ENCODE results near the gene UPF3A. TPM values are rescaled to one million over a fixed set of nuclear protein-coding genes. Genes with fewer than 3 reads are reported as not detected.
"Not testable (repeated sequence)": the region's sequence is repeated elsewhere in the genome, so short reads cannot be mapped to it uniquely, and the experiment has no call there.

Gene UPF3A
- polyA plus RNA-seq, 4 donors = 90.6 to 162 (median 109) TPM

DNA sequence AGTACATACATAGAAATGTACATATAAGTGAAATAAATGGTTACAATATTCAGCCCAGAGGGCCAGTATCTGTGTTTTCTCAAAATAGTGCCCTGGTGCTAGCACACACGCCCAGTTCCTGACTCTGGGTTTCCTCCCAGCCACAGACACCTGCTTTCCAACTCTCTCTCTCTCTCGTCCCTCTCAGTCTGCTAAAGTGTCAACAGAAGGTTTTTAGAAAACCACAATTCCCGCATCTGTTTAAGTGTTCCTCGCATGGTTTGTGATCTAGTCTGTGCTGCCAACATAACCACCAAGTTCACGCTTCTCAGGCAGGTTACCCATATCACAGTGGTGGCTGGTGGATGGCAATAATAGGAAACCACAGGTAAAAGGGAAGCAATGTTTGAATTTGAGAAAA lies 17.8 kb upstream of the UPF3A start:
- DNase-seq (ENCODE audit: low read depth in 4 of 4, low spot score in 3 of 4) = no peak

DNA sequence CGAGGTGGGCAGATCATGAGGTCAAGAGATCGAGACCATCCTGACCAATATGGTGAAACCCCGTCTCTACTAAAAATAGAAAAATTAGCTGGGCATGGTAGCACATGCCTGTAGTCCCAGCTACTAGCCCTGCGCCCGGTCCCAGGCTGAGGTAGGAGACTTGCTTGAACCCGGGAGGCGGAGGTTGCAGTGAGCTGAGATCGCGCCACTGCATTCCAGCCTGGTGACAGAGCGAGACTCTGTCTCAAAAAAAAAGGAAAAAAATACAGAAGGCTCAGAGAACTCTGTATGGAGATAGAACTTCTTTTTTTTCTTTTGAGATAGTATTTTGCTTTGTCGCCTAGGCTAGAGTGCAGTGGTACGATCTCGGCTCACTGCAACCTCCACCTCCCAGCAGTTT lies 17.1 kb upstream of the UPF3A start:
- DNase-seq (ENCODE audit: low read depth in 4 of 4, low spot score in 3 of 4) = not testable (repeated sequence)

DNA sequence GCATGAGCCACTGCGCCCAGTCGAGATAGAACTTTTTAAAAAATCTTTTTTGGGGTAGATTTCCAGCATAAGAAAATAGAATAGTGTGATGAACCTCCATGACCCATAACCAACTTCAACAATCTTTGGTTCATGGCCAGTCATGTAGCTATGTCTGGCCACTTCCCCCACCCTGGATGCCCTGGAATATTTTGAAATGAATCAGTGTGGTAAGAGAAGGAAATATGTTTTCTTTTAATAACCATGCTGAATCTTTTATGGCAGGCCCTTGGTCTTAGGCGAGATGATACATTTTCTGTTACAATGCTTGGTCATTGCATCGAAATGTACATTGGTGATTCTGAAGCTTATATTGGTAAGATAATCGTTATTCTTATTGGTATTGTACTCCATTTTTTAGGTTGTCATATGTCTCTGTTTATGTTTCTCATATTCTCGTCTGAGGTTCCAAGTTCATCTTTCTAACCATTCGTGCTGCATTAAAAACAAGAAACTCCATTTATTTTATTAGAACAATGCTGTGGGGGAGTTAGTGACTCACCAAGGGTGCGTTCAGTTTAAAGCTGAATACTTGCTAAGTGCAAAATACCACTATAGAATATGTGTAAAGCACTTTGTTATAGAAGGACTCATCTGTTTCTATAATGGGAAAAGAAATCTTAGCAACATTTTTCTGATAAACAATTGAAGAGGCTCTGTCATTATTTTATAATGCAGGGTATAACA lies 16.4 kb upstream of the UPF3A start:
- DNase-seq (ENCODE audit: low read depth in 4 of 4, low spot score in 3 of 4) = no peak

DNA sequence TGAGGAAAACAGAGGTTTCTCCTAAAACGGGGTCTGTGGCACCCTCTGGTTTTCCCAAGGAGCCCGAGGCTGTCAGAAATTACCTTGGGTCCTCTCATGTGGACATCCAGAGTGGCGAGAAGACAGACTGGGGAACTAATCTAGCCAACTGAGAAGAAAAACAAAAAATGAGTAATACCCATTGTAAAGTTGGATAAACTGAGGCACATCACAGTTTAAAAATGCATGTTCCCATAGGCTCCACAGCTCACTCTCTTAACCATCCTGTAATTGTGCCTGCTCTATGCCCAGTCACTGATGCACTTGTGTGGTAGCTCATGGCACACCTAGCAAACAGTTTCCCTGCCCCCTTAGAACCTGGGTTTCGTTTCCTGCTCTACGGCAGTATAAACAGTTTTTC lies 15.2 kb upstream of the UPF3A start:
- no peak for DNase-seq (ENCODE audit: low read depth in 4 of 4, low spot score in 3 of 4)

DNA sequence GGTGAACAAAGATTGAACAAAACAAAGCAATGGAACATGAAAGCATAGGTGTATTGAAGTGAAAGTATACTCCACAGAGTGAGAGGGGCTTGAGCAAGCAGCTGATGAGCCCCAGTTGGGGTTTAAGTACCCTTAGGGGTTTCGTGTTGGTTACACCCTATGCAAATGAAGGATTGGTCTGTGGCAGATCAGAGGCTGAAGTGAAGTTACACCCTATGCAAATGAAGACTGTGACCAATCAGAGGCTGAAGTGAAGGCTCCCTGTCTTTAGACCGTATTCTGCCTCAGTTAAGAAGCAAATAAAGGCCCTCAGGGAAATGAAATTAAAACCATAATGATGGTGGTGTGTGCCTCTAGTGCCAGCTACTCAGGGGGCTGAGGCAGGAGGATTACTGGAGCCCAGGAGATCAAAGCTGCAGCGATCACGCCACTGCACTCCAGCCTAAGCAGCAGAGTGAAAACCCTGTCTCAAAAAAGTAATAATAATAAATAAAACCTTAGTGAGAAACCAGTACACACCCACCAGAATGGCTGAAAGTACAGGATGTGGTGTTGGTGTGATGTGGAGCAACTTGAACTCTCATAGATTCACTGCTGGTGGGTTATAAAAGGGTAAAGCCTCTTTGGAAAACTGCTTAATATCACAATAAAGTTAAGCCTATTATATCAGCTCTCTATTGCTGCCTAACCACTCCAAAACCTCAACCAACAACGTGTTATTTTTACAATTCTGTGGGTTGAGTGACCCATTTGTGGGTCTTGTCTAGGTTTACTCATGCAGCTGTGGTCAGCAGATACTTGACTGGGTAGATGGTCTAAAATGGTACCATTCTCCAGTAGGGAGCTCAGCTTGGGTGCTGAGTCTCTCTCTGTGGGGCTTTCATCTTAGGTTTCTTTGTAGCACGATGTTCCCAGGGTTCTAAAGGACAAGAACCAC lies 12.8 kb upstream of the UPF3A start:
- DNase-seq (ENCODE audit: low read depth in 4 of 4, low spot score in 3 of 4) = no peak

DNA sequence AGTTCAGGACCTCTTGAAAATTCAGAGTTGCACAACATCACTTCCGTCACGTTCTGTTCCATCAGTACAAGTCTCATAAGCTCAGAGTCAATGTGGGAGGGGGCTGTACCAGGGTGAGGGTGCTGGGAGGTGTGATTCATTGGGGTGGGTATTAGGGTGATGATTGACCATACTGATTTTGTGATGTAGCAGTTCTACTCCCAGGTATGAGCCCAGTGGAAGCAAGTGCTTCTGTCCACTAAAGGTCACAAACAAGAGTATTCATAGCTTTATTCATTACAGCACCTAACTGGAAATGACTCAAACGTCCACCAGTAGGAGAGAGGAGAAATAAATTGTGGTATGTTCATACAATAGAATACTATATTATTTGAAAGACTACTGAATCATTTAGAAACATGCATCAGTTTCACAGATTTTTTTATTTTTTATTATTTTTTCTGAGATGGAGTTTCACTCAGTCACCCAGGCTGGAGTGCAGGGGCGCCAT lies 12.1 kb upstream of the UPF3A start:
- no peak for DNase-seq (ENCODE audit: low read depth in 4 of 4, low spot score in 3 of 4)

DNA sequence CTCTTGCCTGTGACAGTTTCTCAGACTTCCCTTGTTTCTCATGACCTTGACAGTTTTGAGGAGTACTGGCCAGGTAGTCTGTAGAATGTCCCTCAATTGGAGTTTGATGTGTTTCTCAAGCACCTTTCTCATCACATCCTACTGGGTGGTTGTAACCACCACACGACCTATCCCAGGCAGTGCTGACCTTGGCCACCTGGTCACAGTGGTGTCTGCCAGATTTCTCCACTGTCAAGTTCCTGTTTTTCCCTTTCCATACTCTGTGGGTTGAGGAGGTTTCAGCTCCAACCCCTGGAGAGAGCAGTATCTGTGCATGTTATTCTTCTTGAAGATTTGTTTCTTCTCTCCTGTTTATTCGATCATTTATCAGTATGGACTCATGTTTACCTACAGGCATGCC lies 8.4 kb upstream of the UPF3A start:
- DNase-seq (ENCODE audit: low read depth in 4 of 4, low spot score in 3 of 4) = no peak

DNA sequence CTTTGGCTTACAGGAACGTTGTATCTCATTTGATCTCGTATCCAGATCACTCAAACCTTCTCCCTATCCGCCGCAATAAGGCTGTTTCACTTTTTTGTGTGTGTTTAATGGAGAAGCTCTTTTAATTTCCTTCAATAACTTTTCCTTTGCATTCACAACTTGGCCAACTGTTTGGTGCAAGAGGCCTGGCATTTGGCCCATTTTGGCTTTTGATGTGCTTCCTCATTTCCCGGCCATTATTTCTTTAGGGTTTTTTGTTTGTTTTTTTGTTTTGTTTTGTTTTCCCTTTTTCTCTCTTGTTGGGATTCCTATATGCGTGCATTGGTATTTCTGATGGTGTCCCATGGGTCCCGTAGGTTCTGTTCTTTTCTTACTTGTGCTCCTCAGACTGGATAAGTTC lies 6.1 kb upstream of the UPF3A start:
- DNase-seq (ENCODE audit: low read depth in 4 of 4, low spot score in 3 of 4) = no peak

DNA sequence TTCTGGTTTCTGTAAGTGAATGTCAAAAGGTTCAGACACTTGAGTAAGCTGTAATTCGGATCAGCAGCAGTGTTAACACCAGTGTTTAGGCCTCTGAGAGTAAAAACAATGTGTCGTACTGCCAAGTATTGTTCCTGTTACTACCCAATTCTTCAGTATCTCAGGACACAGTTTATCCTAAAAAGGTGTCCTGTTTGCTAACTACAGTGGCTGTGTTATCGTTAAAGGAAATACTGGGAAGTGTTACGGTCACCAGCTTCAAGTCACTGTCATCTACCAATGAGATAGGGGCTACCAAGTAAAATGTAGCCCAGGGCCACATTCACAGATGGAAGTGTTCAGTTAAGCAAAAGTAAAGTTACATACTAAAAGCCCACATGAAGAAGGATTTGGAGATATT lies 2.3 kb upstream of the UPF3A start:
- no peak for DNase-seq (ENCODE audit: low read depth in 4 of 4, low spot score in 3 of 4)

DNA sequence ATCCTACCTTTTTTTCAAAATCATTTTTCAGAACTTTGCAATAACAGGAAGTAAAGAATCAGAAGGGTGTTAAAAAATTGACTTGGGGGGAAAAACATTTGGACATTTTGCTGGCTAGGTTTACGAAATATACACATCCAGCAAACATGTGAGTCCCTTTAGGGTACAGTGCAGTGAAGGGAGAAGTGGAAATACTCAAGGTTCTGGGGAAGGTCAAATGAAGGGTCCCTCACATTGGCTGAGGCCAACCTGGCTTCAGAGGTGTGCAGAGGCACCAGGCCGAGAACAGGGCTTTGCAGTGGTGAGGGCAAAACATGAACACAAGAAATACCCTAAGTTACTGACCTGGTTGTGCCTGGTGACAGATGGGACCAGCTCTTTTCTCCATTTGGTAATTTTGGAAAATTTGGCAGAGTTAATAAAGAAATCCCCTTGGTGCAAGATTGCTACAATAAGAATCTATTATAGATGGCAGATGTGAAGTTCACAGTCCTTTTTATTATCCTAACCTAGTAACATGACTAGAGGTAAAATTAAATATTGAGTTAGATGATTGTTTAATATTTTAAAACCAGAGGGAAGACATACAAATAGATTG lies 1.5 kb upstream of the UPF3A start:
- DNase-seq (ENCODE audit: low read depth in 4 of 4, low spot score in 3 of 4) = no peak

DNA sequence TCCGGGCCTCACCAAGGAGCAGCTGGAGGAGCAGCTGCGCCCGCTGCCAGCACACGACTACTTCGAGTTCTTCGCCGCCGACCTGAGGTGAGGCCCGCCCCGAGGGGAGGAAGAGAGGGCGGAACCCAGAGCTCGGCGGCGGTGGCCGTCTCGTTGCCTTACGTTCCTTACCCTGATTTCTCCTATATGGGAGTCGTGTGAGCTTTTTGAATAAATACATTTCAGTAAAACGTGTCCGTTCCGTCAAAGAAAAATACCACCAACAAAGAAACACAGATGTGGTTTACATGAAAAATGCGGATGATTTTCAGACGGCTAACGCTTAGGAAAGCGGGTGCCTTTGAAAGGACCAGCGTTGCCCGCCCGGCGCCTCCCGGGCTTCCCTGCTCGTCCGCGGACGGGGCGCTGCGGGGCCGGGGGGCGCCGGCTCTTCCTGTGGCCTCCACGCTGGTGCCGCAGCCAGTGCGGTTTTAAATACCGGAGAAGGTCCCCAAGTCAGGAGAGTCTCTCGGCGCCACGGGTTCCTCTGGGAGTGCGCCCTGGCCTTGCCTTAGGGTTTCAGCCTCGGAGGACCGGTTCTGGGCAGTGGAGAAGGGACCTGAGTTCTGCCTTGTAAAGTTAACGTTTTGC lies 755 bp downstream of the UPF3A start:
- peak; percentile 44 to 68 (median 56) for DNase-seq (ENCODE audit: low read depth in 4 of 4, low spot score in 3 of 4)

DNA sequence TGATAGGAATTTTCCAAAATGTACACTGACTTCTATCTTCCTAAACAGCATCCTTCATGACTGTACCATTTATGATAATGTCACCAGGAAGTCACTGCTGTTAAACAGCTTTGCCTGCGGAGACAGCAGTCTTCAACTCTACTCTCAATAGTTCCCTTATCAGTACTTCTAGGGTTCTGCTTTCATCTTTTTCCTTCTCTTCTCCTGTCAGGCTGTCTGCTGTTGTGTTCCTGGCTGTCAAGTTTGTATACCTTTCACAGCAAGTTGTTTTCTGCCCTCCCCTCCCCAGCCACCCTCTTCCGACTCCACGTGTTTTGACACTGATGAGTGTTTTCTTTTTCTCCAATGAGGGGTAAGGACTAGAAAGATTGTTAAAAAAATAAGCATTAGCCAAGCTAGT lies 2.2 kb downstream of the UPF3A start:
- DNase-seq (ENCODE audit: low read depth in 4 of 4, low spot score in 3 of 4) = no peak

DNA sequence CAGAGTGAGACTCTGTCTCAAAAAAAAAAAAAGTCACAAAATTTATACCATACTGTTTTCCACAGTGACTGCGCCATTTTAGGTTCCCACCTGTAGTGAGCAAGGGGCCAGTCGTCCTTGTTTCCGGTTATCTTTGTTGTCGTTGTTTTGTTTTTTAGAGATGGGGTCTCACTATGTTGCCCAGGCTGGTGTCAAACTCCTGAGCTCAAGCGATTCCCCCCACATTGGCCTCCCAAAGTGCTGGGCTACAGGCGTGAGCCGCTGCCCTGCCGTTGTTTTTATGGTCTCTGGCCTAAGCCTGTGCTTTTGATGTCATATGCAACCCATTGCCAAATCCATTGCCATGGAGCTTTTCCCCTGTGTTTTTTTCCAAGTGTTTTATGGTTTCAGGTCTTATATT lies 3.3 kb downstream of the UPF3A start:
- no peak for DNase-seq (ENCODE audit: low read depth in 4 of 4, low spot score in 3 of 4)

DNA sequence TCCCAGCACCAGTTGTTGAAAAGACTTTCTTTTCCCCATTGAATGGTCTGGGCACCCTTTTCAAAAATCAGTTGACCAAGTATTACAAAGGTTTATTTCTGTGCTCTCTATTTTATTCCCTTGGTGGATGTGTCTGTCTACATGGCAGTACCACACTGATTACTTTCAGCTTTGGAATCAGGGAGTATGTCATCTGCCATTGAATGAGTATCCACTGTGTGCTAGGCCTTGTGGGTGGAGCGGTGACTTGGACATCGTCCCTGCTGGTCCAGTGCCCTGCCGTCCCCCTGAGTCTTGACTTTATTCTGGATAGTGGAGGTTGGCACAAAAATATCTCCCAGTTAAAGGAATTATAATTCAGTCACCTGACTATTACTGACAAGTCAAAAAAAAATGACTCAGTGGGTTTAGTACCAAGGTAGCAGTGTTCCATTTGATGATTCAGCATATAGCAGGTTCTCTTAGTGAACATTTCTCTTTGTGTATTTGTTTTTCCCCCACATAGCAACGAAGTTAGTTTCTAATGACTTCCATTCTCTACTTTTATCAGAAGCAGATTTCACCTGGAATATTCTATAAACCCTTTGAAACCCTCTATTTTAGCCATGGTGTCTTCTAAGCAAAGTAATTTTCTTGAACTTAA lies 3.9 kb downstream of the UPF3A start:
- no peak for DNase-seq (ENCODE audit: low read depth in 4 of 4, low spot score in 3 of 4)

DNA sequence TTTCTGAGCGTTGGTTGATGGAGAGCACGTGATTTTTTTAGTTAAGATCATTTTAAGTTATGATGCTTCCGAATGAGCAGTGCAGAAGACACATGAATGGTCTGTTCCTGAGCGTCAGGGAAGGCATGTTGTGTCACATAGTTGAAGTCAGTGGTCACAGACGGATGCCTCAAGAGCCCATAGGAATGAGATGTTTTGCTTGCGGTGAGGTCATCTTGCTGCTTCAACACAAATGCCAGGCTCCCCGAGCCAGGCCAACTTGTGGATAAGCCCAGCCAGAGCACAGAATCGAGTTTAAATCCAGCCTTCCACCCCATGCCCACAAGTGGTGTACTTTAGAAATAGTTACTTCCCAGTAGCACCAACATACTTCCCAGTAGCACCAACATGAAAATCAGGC lies 5.4 kb downstream of the UPF3A start:
- DNase-seq (ENCODE audit: low read depth in 4 of 4, low spot score in 3 of 4) = no peak

DNA sequence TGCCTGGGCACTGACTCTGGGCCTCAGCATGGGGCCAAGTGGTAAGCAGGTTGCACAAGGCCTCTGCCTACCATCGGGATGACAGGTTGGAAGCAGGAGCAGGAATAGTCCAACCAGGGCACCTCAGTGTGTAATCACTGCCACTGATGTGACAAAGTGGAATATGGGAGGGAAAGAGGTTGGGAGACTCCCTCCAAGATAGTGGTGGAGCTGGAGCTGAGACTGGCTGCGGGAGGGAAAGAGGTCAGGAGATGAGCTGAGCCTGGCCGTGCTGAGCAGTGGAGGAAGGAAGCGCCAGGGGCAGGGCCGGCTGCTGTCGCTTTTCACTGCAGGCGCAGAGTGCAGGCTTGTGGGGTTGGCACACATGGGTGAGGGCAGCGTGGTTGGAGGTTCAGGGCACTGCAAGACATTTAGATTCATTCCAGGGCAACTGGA lies 6.8 kb downstream of the UPF3A start:
- DNase-seq (ENCODE audit: low read depth in 4 of 4, low spot score in 3 of 4) = no peak

DNA sequence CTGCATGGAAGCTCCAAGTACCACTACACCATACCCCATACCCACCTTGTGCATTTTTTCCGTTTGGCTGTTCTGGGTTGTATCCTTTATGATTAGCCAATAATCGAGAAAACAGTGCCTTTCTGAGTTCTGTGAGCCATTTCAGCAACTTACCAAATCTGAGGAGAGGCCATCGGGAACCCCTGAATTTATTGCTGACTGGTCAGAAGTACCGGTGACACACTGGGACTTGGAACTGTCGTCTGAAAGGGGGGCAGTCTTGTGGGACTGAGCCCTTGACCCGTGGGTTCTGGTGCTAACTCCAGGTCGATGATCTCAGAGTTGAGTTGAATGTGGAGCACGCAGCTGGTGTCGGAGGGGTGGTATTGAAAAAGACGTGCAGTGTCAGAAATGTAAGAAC lies 15.0 kb downstream of the UPF3A start:
- DNase-seq (ENCODE audit: low read depth in 4 of 4, low spot score in 3 of 4) = no peak

DNA sequence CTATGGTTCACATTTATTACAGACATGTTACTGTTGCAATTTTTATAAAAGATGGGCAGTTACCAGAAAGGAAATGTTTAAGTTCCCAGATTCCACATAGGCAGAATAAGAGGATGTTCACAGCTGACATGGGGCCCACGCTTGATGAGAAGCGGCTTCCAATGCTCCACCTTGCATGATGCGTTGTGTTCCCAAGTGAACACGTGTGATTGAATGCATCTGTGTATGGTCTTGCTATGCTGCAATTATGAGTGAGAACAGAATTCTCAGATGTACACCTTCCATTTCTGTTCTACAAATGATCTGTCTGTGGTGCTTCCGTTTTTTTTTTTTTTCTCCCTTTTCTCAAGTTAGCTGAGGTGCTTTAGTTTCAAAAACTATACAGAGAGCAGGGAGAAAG lies 15.5 kb downstream of the UPF3A start:
- no peak for DNase-seq (ENCODE audit: low read depth in 4 of 4, low spot score in 3 of 4)

DNA sequence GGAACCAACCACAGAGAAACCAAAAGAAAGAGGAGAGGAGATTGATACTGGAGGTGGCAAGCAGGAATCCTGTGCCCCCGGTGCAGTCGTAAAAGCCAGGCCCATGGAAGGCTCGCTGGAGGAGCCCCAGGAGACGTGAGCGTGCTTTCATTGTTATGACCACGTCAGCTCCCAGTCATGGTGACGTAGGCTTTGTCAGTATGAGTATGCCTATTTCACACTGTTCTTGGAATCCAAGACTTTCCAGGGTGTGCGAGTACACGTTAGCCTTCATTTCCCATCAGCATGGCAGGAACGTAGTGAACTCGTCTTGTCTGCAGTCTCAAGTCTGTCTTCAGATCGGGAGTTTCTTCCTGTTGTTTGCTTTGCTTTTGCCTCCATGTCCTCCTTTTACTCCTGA lies 17.5 kb downstream of the UPF3A start:
- no peak for DNase-seq (ENCODE audit: low read depth in 4 of 4, low spot score in 3 of 4)

DNA sequence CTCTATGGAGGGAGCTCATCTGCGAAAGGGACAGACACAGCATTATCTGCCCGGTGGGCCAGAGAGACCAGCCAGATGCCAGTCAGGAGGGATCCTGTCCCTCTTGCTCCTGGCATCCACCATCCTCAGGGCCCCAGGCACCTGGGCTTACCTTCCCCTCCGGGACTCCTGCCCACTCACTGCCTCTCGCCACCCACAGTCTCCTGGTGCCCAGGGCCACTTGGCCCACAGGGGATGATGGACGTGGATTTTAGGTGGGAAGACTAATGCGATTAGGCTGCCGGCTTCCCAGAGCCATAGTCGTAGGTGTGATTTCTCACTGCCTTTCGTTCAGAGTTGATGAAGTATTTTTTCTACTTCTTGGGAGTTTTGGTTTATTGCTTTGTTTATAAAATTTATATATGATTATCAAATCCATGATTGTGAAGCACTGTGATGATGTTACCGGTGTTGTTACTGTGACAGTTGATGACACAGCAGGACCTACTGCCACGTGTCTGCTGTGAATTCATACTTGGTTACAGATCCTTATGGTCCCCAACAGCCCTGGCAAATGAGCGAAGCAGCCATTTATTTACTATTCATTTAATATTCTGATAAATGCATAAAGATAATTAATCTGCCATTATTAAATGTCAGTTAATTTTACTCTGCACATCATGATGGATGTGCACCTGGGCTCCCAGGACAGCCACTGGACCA lies 18.4 kb downstream of the UPF3A start:
- no peak for DNase-seq (ENCODE audit: low read depth in 4 of 4, low spot score in 3 of 4)

Measured in left renal pelvis (tissue), 4 donors.